NCI-H1436 (cell line): ENCODE results near the gene TMEM201.
"Not testable (repeated sequence)": the region's sequence is repeated elsewhere in the genome, so short reads cannot be mapped to it uniquely, and the experiment has no call there.

Experiments
- DNase-seq: peaks from one replicate; lab custom pipeline; 2025; lab: John Stamatoyannopoulos, UW

The TMEM201 gene

GRCh38 chr1:9621032-9621431 lies 32.3 kb downstream of the TMEM201 start:
- DNase-seq = no peak

DNA sequence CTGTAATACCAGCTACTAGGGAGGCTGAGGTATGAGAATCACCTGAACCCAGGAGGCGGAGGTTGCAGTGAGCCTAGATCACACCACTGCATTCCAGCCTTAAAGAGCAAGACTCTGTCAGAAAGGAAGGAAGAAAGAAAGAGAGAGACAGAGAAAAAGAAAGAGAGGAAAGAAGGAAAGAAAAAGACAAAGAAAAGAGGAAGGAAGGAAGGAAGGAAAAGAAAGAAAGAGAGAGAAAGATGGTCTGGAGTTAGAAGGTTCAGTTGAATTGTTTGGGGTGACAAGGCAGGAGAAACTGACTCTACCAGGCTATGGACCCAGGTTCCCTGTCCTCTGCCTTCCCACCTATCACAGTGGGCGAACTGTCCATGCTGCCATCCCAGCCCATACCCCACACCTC lies 35.4 kb downstream of the TMEM201 start:
- DNase-seq = no peak

GRCh38 chr1:9625030-9625429 lies 36.3 kb downstream of the TMEM201 start:
- not testable (repeated sequence) for DNase-seq

DNA sequence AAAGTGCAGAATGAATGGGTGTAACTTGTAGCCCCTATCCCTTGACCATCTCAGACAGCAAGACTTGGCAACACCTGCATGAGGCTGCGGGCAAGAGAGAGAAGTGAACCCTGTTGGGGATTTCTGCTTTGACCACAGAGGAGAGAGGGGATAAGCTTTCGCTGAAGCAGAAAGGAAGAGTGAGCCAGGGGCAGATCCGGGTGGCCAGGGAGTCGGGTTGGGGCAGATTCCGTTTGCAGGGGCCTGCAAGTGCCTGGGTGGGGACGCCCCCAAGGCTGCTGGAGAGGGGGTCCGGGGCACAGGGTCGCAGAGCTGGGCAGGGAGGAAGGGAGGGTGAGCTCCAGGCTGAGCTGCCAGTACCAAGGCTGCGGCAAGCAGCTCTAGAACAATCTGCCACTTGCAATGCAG lies 37.5 kb downstream of the TMEM201 start:
- DNase-seq = no peak

GRCh38 chr1:9628541-9629444 lies 40.1 kb downstream of the TMEM201 start:
- DNase-seq = no peak

GRCh38 chr1:9629445-9630201 lies 40.9 kb downstream of the TMEM201 start:
- DNase-seq = no peak

GRCh38 chr1:9630331-9631111 lies 41.8 kb downstream of the TMEM201 start:
- no peak for DNase-seq

- no peak for DNase-seq
Measured at GRCh38 chr1:9631613-9632012, 42.9 kb downstream of the TMEM201 start.

- DNase-seq = no peak
Measured at GRCh38 chr1:9633493-9633892, 44.8 kb downstream of the TMEM201 start.

GRCh38 chr1:9634582-9634981 lies 45.9 kb downstream of the TMEM201 start:
- DNase-seq = no peak

DNA sequence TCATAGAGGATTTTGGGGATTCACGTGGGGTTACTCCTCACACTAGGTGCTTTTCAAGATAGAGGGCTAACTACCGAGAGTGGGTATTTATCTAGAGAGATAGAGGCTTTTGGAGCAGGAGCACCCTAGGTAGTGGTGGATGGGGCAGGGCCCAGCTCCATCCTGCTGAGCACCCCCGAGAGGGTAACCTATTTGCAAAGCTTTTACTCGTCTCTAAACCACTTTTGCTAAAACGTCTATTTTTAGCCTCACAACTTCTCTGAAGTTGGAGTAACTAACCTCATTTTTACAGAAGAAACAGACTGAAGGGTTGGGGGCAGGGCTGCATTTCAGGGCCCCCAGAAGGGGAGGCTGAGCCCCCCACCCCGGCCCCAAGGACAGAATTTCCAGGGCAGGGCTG lies 50.5 kb downstream of the TMEM201 start:
- DNase-seq = no peak

DNA sequence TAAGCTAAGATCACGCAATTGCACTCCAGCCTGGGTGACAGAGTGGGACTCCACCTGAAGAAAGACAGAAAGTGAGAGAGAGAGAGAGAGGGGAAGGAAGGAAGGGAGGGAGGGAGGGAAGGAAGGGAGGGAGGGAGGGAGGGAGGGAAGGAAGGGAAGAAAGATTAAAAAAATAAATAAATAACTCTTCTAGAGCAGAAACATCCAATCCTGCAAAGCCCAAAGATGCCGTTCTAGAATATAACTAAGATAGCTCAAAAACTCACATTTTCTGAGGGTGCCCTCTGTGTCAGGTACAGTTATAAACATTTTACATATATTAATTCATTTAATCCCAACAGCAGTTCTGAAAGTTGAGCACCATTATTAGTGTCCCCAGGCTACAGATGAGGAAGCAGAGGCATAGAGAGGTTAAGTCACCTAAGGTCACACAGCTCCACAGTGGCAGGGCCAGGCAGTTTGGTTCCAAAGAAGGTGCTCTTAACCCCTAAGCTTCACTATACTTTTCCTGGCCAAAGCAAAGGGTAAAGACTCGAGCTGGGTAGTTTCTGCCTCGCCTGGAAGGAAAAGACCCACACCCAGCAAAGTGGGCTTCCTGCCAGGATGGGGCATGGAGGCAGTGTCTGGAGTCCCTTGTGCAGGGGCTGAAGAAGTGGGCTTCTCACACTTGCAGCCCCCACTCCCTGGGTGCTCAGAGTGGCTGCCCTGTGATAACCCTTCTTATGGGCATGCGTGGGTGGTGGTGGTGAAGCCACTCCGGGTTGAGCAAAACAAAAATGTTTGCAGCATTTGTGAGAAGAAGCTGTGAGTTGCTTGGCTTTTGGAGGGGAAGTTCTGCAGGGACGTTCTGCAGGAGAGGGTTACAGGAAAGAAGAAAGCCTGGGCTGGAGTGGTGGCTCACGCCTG lies 54.9 kb downstream of the TMEM201 start:
- no peak for DNase-seq

GRCh38 chr1:9646037-9646436 lies 57.3 kb downstream of the TMEM201 start:
- no peak for DNase-seq

- no peak for DNase-seq
Measured at GRCh38 chr1:9648171-9648570, 59.5 kb downstream of the TMEM201 start.

- no peak for DNase-seq
Measured at GRCh38 chr1:9649769-9650168, 61.1 kb downstream of the TMEM201 start.

DNA sequence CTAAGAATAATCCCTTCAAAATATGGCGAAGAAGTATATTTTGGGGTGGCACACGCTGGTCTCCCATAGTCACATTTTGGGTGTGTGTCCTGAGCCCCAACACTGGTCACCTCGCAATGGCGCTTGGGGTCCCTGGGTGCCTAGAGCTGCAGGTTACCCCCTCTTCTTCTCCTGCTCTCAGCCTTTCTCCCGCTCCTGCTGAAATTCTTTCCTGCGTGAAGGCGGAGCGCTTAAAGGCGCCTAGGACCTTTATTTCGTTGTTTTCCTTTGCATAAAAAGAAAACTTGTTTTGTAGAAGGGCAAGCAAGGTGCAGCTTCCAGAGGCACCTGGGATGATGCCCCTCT lies 62.5 kb downstream of the TMEM201 start:
- DNase-seq = no peak

DNA sequence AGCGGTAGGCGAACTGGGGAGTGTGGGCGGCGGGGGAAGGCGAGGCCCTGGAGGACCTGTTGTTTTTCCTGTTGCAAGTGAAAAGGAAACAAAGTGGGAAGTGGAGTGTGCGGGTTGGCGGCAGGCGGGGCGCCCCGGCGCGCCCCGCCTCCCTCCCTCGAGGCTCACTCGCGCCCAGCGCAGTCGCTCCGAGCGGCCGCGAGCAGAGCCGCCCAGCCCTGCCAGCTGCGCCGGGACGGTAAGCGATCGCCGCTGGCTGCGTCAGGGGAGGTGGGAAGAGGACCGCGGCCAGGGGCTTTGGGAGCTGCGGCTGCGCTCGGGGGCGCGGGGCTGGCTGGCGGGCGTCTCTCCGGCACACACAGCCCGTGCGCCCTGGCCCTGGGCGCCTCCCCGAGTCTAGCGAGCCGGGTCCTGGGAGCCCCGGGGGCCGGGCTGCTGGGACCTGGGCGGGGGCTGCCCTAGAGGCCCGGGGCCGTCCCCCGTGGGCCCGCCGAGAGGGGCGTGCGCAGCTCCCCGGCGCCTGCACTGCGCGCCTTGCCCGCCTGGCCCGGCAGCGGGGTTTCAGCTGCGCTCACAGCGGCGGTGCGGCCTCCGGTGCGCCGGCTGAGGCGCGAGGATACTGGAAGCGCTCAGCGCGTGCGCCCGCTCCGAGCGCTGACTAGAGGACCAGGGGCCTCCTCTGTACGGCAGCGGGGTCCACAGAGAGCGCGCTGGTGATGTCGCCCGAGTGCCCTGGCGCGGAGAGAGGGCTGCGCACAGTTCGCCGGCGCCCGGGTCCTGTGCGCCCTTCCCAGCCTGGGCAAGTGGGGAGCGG lies 63.1 kb downstream of the TMEM201 start, which contains the start of gene PIK3CD:
TSS of gene PIK3CD (plus strand) at position 167 of the 814 bp plus-strand sequence. CDS start 58,725 bp downstream, outside the sequence.
- no peak for DNase-seq

DNA sequence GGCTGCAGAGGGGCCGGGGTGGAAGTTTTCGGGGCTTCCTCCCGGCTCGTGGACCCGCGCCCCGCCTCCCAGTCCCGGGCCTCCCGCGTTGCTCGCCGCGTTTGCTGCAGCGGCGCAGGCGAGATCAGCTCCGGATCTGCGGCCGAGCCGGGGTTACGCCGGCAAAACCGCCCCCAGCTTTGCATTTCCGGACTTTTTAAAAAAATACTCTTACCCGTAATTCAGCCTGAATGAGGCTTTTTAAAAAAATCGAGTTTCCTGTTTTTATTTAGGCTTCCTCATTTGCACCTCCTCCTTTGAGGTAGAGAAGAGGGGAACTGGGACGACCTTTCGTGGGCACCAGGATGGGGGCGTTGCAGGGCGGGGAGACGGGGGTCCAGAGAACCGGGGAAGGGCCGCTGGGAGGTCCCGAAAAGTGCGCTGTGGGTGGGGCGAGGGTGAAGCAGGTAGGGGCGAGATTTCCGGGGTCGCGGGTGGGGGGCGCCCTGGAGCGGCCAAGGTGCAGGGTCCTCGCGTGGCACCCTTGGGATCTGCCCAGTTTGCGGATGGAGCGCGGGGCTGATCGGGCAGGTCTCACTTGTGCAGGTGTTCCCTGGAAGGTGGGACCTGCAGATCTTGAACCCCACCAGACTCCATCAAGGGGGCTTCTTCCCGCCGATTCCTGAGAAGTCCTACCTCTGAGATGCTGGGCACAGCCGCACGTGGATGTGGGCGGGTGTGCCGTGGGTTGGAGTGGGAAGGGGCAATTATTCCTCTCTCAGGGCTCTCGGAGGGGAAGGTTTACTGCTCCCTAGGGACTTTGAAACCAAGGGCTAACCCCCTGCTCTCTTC lies 63.9 kb downstream of the TMEM201 start:
- DNase-seq = no peak

DNA sequence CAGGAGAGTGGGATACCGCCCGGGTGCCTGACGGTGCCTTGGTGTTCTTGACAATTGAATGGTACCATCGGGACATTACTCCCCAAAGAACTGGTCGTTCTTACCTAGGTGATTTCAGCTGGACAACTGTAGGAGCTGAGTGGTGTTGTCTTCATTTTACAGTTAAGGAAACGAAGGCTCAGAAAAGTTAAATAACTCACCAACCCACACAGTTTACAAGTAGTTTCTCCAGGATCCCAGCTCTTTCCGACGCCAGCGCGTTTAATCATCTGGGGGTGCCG lies 64.4 kb downstream of the TMEM201 start:
- DNase-seq = no peak
